IMR-90 (cell line): ENCODE measurements around the gene PTBP2. TPM values are rescaled to one million over a fixed set of nuclear protein-coding genes. Genes with fewer than 3 reads are reported as not detected.

Experiments
- ATAC-seq: fragments of 200-7000 bp; cut with Tn5 transposase; 2 replicates; pipeline ENCODE4 v1.9.1; 2020; ENCODE audit warnings: low read depth, mild to moderate bottlenecking, moderate library complexity
- BruUV-seq: library from RNA; stranded (reverse); fragments of 400-500 nt; replicated peaks from 2 replicates; lab custom pipeline; 2021; lab: Mats Ljungman, UMichigan
- CTCF ChIA-PET: fragments of 300-600 bp; formaldehyde crosslinking; extraction: SDS; loops from one replicate; lab custom pipeline; 2021; ENCODE audit warnings: antibody characterized with exemption; lab: Yijun Ruan, JAX
- POLR2A ChIA-PET: fragments of 300-600 bp; sonication (Branson Sonifier 250); formaldehyde crosslinking; loops from one replicate; lab custom pipeline; 2022; ENCODE audit warnings: antibody characterized with exemption; ENCODE audit not compliant: unreplicated experiment; lab: Charles Lee
- DNase-seq: peaks from one replicate; pipeline ENCODE4 v3.0.0; 2013
- H2AFZ ChIP-seq: replicated peaks from 2 replicates; pipeline ENCODE3; 2013; ENCODE audit warnings: low read length, mild to moderate bottlenecking; ENCODE audit not compliant: poor library complexity
- H2AK5ac ChIP-seq: 2 replicates; pipeline ENCODE4 v1.6.1; 2013; ENCODE audit warnings: low read depth, low read length, inconsistent platforms
- H2AK9ac ChIP-seq: replicated peaks from 2 replicates; pipeline ENCODE3; 2013; ENCODE audit warnings: mild to moderate bottlenecking, low read depth, low read length, moderate library complexity; ENCODE audit not compliant: poor library complexity
- H2BK120ac ChIP-seq: 2 replicates; pipeline ENCODE4 v1.6.1; 2013; ENCODE audit warnings: low read depth, low read length, inconsistent platforms
- H2BK15ac ChIP-seq: 3 replicates; pipeline ENCODE4 v1.6.1; 2013; ENCODE audit warnings: low read depth, low read length, inconsistent platforms
- H2BK20ac ChIP-seq: 2 replicates; pipeline ENCODE4 v1.6.1; 2013; ENCODE audit warnings: low read depth, mild to moderate bottlenecking, inconsistent platforms, low read length, moderate library complexity
- H2BK5ac ChIP-seq: 2 replicates; pipeline ENCODE4 v1.6.1; 2013; ENCODE audit warnings: mild to moderate bottlenecking, low read depth, low read length, inconsistent platforms; ENCODE audit not compliant: poor library complexity, severe bottlenecking
- H3K14ac ChIP-seq: replicated peaks from 2 replicates; pipeline ENCODE4 v1.6.1; 2013; ENCODE audit warnings: low read depth, low read length, inconsistent platforms
- H3K18ac ChIP-seq: 2 replicates; pipeline ENCODE4 v1.6.1; 2013; ENCODE audit warnings: low read depth, low read length, control low read depth
- H3K23ac ChIP-seq: 2 replicates; pipeline ENCODE4 v1.6.1; 2013; ENCODE audit warnings: low read depth, low read length, inconsistent platforms
- H3K27ac ChIP-seq: 2 replicates; pipeline ENCODE4 v1.5.1; 2013; ENCODE audit warnings: mild to moderate bottlenecking, control low read depth, low read length; ENCODE audit not compliant: insufficient read depth
- H3K27me3 ChIP-seq: 2 replicates; pipeline ENCODE4 v1.6.1; 2013; ENCODE audit warnings: low read length; ENCODE audit not compliant: control insufficient read depth, insufficient read depth
- H3K36me3 ChIP-seq: 2 replicates; pipeline ENCODE4 v1.6.1; 2013; ENCODE audit warnings: low read length, mixed read lengths; ENCODE audit not compliant: control insufficient read depth, insufficient read depth
- H3K4ac ChIP-seq: 2 replicates; pipeline ENCODE4 v1.6.1; 2013; ENCODE audit warnings: low read depth, low read length, inconsistent platforms
- H3K4me1 ChIP-seq: 2 replicates; pipeline ENCODE4 v1.6.1; 2013; ENCODE audit warnings: low read length, mixed read lengths; ENCODE audit not compliant: control insufficient read depth, insufficient read depth
- H3K4me2 ChIP-seq: 2 replicates; pipeline ENCODE4 v1.6.1; 2013; ENCODE audit warnings: low read depth, mild to moderate bottlenecking, control low read depth, low read length, moderate library complexity
- H3K4me3 ChIP-seq: 2 replicates; pipeline ENCODE4 v1.5.1; 2013; ENCODE audit warnings: low read depth, mild to moderate bottlenecking, control low read depth, low read length, moderate library complexity; ENCODE audit not compliant: insufficient read depth
- H3K56ac ChIP-seq: 2 replicates; pipeline ENCODE4 v1.6.1; 2013; ENCODE audit warnings: low read length, inconsistent platforms; ENCODE audit not compliant: insufficient read depth; ENCODE audit errors: extremely low read depth
- H3K79me1 ChIP-seq, 2 experiments: 2 replicates each; pipeline ENCODE4 v1.6.1; 2013; ENCODE audit warnings: low read length in 2 of 2, inconsistent platforms in 1 of 2, low read depth in 1 of 2
- H3K9ac ChIP-seq: 2 replicates; pipeline ENCODE4 v1.6.1; 2013; ENCODE audit warnings: low read depth, low read length, control low read depth
- H3K9me1 ChIP-seq: 2 replicates; pipeline ENCODE4 v1.6.1; 2013; ENCODE audit warnings: low read length, inconsistent platforms; ENCODE audit not compliant: insufficient read depth
- H3K9me3 ChIP-seq: 2 replicates; pipeline ENCODE4 v1.6.1; 2013; ENCODE audit warnings: low read length; ENCODE audit not compliant: control insufficient read depth, insufficient read depth
- H4K20me1 ChIP-seq: 2 replicates; pipeline ENCODE4 v1.6.1; 2013; ENCODE audit warnings: low read length, inconsistent platforms; ENCODE audit not compliant: insufficient read depth
- H4K5ac ChIP-seq: 2 replicates; pipeline ENCODE4 v1.6.1; 2013; ENCODE audit warnings: mild to moderate bottlenecking, low read depth, low read length, control low read depth
- H4K8ac ChIP-seq, 2 experiments: 2 replicates each; pipeline ENCODE4 v1.6.1; 2013; ENCODE audit warnings: low read depth in 2 of 2, low read length in 2 of 2, control low read depth in 1 of 2, inconsistent platforms in 1 of 2
- H4K91ac ChIP-seq: 2 replicates; pipeline ENCODE4 v1.6.1; 2013; ENCODE audit warnings: low read depth, low read length, inconsistent platforms; ENCODE audit not compliant: insufficient read depth
- MAFK ChIP-seq: IDR thresholded peaks from 2 replicates; pipeline ENCODE4 v1.6.1; 2012; ENCODE audit warnings: low read depth, low read length, improper control_type of control experiment
- MXI1 ChIP-seq: IDR thresholded peaks from 2 replicates; pipeline ENCODE4 v1.6.1; 2012; ENCODE audit warnings: low read depth, mild to moderate bottlenecking, low read length, moderate library complexity, borderline replicate concordance
- POLR2A ChIP-seq: IDR thresholded peaks from 2 replicates; pipeline ENCODE4 v1.6.1; 2012; ENCODE audit warnings: mild to moderate bottlenecking, low read depth, low read length
- RCOR1 ChIP-seq: IDR thresholded peaks from 2 replicates; pipeline ENCODE4 v1.6.1; 2012; ENCODE audit warnings: mild to moderate bottlenecking, low read length, improper control_type of control experiment; ENCODE audit not compliant: insufficient replicate concordance
- dilution Hi-C: fragments of 300-500 bp; cut with HindIII; formaldehyde crosslinking; loops from one replicate; pipeline ENCODE4 v1.14.3; 2018; ENCODE audit warnings: low sequenced_read_pairs; ENCODE audit not compliant: unreplicated experiment
- in situ Hi-C: fragments of 300-500 bp; cut with MboI; formaldehyde crosslinking; loops from 3 replicates; pipeline ENCODE4 v1.14.3; 2019; ENCODE audit warnings: low sequenced_read_pairs, inconsistent platforms, mixed read lengths
- intact Hi-C: fragments of 100-400 bp; cut with micrococcal nuclease; formaldehyde crosslinking; loops from 2 replicates; pipeline ENCODE4 v1.10.0; 2022
- polyA plus RNA-seq, 3 experiments: library from polyadenylated mRNA; depleted of rRNA; stranded (reverse); fragments of >200 nt; gene quantifications; 2 replicates each; pipeline ENCODE4 v1.2.3, GENCODE V29; 2012; ENCODE audit warnings: low replicate concordance in 1 of 3
- total RNA-seq: library from RNA; depleted of rRNA; stranded (reverse); fragments of >200 nt; gene quantifications from 2 replicates; pipeline ENCODE4 v1.2.3, GENCODE V29; 2012
- TF ChIP-seq, protein P1 (sequence below): fragments of 150-350 bp; IDR thresholded peaks from 2 replicates; pipeline ENCODE4 v1.6.1; 2016; ENCODE audit warnings: low read depth, mild to moderate bottlenecking, low read length, moderate library complexity, borderline replicate concordance

The PTBP2 gene
- total and polyA plus RNA-seq, 2 of the 4 experiments (the other 2 are of a cell fraction): 9.7 to 37.8 TPM

DNA sequence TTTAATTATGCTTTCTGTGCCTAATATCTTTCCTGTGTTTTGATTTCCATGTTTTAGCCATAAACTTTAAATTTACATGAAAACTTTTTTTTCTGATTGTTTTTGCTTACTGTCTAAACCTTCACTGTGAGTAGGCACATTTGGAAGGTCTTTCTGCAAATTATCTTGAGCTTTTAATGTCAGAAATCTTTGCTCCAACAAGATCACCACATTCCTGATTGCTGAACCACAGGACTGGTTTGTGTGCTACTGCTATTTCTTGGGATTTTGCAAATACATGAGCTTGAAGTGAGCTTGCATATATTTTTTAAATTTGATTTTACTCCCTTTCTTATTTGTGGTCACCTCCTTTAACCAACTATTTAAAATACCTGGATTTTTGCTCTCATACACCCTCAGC, 61.3 kb downstream of the PTBP2 start:
- Histone ChIP-seq H3K14ac (no peak overlapping the region), H4K5ac (no peak overlapping the region), H2AK5ac (no peak overlapping the region), H3K79me1 (peaks cover 5 to 10% of the 10 kb centered on the region in 2 experiments; a peak in 3 of 4 replicates), H3K9ac (no peak overlapping the region), H2BK120ac (no peak overlapping the region), H3K4me2 (no peak overlapping the region), H2BK20ac (no peak overlapping the region), H3K18ac (no peak overlapping the region), H2AFZ (no peak overlapping the region), H4K8ac (no peak overlapping the region), H2BK5ac (no peak overlapping the region), H4K91ac (no peak overlapping the region), H3K9me3 (no peaks in the 10 kb centered on the region), H3K9me1 (no peaks in the 10 kb centered on the region), H4K20me1 (no peaks in the 10 kb centered on the region), H3K4me1 (no peaks in the 10 kb centered on the region), H3K27ac (no peak overlapping the region), H3K56ac (no peak overlapping the region), H3K23ac (no peak overlapping the region), H3K27me3 (no peaks in the 10 kb centered on the region), H2BK15ac (no peak overlapping the region), H2AK9ac (no peak overlapping the region), H3K4ac (no peak overlapping the region), H3K4me3 (no peak overlapping the region), H3K36me3 (peaks cover 13% of the 10 kb centered on the region)
- ATAC-seq (peak; percentile 54), DNase-seq (peak; percentile 52)
- no TSS peak for BruUV-seq
- dilution Hi-C loops: no loop called here
- POLR2A ChIA-PET: interaction anchor here (0.6 kb wide), 1 partner anchor 100 kb away, joined by 5 read pairs; no protein-coding TSS in a partner anchor
- intact Hi-C loops: no loop called here
- TF ChIP-seq, protein P1, sequence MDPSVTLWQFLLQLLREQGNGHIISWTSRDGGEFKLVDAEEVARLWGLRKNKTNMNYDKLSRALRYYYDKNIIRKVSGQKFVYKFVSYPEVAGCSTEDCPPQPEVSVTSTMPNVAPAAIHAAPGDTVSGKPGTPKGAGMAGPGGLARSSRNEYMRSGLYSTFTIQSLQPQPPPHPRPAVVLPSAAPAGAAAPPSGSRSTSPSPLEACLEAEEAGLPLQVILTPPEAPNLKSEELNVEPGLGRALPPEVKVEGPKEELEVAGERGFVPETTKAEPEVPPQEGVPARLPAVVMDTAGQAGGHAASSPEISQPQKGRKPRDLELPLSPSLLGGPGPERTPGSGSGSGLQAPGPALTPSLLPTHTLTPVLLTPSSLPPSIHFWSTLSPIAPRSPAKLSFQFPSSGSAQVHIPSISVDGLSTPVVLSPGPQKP: no peak
- TF ChIP-seq MXI1: no peak
- no peak for TF ChIP-seq POLR2A
- no peak for TF ChIP-seq MAFK
- no peak for TF ChIP-seq RCOR1
- CTCF ChIA-PET: no interaction called here
- in situ Hi-C loops: no loop called here
